Measurements from ENCODE around the gene U2AF1L4.

U2AF1L4 gene

DNA sequence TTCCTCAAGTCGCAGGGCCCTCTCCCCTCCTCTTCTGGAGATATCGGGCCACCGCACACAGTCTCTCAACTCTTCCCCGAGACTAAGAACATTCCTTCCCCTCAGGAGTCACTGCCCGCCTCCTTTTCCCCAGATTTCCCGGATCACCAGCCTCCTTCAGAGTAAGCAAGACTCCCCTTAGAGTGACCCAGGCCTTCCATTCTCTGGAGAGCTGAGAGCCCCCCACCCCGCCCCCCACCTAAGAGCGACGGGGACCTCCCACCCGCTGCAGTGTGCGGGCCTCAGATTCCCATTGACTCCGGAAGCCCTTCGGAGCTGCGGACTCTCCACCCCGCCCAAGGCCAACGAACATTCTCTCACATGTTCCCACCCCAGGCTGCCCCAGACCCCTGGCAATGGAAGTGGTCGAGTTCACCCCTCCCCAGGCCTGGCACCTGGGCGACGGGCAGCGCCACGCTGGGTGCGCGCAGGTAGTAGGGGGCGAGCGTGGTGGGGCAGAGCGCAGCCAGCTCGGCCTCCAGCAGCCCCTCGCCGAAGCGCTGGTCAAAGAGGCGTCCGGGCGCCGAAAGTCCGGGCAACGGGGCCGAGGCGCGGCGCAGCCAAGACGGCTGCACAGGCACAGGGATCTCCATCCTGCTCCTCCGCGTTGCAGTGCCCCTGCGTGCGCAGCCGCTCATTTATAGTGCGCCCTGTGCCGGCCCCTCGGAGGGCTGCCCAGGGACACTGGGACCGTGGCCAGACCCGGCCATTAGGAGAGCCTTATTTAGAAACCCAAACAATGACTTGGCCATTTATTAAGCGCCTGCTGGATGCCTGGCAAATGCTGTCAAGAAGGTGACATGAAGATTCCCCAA is 11.4 kb upstream of the U2AF1L4 start, which contains the start of gene HSPB6:
HSPB6 (minus strand) TSS at position 653 of the 854 bp plus-strand sequence; CDS start at position 632, 21 bp downstream.
- peak; percentile 55 for DNase-seq

DNA sequence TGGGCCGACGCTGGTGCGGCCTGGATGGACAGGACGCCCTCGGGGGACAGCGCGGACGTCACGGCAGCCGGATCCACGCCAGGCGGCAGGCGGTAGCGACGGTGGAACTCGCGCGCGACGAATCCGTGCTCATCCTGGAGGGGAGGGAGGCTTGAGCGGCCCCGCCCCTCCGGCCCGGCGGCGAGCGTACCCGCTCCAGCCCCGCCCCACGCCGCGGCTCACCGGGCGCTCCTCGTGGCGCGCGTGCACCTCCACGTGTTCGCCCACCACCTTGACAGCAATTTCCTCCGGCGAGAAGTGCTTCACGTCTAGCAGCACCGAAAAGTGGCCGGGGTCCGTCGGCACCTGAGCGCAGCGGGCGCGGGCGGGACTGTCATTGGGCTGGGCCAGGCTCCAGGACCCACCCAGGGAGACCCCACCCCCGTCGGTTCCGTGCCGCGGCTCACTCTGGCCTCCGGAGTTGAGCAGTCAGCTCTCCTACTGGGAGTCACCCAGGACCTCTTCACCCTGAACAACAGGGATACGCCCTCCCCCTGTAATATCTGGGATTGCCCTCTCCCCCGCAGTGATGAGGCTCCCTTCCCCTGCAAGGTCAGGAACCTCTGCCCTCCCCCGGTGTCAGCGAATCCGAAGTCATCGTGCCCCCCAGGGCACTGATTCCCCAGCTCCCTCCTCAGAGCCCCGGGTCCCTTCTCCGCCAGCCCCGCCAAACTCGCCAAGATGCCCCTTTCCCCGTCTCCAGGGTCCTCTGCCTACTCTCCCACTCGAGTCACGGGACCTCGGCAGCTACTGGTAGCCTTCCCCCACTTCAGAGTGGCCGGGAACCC is 10.5 kb upstream of the U2AF1L4 start:
- DNase-seq = peak; percentile 59

DNA sequence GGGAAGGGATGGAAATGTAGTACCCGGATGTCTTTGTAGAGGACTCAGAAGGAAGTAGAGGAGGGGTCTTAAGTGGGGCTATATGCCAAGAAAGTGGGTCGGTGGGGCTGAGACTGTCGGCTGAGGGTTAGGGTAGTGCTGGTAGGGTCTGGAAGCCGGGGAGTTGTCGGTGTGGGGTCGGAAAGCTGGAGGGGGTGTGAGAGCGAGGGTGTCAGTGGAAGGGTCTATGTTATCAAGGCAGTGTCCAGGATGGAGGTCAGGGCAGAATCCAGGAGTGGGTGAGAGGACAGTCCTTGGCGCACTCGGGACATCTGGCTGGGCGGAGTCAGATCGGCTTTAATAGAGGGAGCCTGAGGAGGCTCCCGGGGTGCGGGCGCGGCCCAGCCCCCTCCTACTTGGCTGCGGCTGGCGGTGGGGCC is 9.9 kb upstream of the U2AF1L4 start:
- DNase-seq = no peak

DNA sequence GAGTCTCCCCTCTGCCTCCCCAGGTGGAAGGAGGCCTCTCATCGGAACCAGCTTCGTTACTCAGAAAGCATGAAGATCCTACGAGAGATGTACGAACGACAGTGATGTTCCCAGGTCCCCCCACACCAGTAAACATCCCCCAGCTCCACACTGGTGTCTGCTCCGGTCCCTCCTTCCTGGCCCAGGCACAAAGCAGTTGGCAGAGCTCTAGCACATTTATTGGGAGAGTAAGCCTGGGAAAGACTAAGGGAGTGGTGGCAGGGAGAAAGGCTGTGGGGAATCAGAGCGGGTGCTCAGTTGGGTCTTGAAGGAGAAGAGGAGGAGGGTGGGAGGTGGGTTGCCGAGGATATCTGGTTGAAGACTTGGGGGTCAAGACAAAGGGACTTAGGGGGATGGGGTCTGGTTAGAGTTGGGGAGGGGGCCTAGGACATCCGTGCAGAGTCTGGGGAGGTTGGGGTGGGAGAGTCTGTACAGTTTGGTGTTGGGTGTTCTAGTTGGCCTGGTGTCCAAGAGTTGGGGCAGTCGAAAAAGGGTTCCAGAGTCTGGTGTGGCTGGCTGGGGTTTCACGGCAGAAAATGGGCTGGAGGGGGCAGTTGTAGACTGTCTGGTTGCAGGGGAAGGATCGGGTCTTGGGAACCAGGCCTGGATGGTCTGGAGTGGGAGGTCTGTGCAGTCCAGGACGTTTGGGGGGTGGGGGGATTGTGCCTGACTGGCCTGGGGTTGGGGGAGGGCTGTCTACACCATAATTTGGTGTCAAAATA is 9.3 kb upstream of the U2AF1L4 start:
- DNase-seq = no peak

DNA sequence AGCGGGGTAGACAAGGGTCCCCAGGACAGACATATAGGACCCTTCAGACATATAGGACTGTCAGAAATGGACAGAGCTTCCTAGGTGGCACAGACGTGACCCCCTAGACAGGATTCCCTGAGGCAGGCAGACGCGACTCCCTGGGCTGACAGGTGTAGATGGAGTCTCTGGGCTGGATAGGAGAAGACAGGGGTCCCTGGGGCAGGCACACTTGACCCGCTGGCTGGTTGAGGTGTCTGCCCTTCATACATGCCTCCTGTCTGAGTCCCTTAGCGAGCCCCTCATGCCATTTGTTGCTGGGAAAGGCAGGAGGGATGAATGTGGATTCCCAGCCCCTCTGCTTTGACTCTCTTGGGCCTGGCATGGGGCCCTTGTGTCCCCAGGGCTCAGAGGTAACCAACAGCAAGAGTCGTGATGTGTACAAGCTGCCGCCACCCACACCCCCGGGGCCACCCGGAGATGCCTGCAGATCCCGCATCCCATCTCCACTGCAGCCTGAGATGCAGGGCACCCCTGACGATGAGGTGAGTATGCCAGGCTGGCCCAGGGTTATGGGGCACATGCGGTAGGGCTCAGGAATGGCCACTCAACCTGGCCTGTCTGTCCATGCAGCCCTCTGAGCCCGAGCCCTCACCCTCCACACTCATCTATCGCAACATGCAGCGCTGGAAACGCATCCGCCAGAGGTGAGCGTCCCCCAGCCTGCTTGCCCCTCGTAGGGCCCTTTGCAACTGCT is 8.6 kb upstream of the U2AF1L4 start:
- no peak for DNase-seq

DNA sequence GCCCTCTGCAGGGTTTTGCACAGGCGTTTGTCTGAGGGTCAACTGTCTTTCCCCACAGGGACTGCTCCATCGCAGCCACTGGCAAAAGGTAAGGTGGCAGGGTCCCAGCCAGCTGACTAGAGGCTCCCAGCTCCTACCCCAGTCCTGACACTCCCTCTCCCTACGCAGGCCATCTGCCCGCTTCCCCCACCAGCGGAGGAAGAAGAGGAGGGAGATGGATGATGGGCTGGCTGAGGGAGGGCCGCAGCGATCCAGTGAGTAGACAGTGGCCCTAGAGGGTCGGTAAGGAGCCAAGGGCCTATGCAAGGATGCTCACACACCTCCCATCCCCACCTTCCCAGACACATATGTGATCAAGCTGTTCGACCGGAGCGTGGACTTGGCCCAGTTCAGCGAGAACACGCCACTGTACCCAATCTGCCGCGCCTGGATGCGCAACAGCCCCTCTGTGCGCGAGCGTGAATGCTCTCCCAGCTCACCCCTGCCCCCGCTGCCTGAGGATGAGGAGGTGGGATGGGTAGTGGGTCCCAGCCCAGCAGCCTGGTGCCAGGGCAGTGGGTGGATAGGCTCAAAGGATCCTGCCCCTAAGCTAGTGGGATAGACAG is 7.6 kb upstream of the U2AF1L4 start:
- no peak for DNase-seq

DNA sequence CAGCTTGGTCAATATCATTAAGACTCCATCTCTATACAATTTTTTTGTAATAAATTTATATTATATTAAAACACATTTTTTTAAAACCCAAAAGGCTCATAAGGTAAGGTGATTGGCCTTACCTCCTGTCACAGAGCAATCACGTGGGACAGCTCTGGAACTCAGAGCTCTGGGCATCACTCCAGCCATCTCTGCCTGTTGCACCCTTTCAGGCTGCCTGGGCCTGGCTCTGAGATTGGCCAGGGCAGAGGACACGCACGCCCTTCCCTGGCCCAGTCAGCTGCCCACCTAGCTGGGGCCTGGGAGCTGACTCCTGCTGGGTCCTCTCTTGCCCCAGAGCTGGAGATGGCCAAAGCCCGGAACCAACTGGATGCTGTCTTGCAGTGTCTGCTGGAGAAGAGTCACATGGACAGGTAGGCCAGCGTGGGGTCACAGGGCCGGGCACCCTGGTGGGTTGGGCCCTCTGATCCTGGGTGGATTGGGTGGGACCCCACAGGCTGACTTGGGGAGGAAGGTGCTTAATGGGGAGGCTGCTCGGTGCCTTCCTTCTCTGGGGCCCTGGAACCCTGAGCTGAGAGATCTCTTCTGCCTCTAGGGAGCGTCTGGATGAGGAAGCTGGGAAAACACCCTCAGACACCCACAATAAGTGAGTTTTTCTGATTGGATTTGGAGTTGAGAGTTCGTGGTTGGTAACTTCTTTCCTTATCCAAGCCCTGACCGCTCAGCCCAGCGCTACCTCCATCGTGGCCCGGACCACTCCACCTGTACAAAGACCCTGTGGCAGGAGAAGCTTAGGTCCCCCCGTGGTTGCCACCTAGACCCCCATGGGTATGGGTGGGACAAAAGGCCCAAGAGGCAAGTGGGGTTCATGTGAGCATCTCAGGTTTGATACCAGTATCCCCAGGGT is 6.9 kb upstream of the U2AF1L4 start:
- no peak for DNase-seq

DNA sequence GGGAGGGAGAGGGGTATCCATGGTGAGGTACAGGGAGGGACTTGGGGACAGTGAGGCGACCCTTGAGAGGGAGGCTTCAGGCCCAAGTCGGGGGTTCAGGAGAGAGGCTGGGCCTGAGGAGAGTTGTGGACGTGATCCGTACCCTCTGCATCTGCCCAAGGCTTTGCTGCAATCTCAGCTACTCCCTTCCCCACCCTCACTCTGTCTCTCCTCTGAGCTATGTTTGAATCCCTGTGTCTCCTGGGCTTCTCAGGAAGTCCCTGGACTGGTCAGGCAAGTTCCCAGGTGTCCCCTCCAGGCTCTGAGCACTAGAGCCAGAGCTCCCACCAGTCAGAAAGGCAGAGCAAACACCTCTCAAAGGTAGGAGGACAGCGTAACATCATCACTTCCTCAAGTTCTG is 4.9 kb upstream of the U2AF1L4 start:
- no peak for DNase-seq

DNA sequence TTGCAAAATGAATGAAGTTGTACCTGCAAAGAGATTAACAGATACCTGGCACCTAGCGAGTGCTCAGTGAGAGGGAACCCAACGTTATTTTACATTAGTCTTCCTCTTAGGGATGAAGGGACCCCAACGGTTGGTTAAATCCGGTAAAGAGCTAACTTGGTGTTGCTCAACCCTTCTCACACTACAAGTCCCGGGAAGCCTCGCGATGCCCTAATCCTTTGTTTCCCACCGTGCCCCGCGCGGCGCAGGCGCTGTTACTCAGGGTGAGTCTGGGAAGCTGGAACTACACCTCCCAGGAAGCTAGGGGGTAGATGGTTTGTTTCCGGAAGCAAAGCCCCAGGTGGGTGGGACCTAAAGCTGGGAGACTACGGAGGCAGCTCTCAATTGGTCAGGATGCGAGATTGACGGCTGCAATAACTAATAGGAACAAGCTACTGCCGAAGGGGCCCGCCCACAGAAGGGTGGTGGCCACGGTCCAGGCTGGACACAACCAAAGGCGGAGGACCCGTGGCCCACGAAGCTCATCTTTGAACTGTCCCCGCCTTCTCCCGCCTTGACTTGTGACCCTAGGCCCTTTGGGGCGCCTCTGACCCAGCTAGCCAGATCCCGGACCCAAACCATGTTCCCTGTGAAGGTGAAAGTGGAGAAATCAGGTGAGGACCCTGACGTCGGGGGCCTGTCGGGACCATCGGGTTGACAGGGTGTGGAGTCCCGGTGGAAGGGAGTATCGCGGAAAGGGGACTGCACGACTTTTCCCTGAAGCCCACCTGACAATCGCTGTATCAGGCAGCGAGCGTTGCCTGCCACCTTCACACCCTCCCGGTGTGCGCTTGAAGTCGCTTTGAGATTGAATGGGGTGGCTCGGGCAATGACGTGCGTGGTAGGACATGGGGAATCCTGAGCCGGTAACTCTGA is 3.1 kb upstream of the U2AF1L4 start, which contains the start of gene LIN37:
LIN37 (plus strand) TSS at position 471 of the 915 bp plus-strand sequence; CDS start at position 620, 149 bp downstream.
- DNase-seq = peak; percentile 99

DNA sequence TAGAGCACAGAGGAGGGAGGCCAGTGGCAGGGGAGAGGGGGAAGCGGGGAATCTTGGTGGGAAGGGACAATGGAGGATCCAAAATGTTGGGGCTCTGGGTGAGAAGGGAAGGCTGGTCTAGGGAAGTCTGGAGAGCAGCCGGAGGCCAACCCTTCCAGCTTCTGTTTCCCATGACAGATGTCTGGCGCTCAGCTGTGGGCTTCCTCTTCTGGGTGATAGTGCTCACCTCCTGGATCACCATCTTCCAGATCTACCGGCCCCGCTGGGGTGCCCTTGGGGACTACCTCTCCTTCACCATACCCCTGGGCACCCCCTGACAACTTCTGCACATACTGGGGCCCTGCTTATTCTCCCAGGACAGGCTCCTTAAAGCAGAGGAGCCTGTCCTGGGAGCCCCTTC is 1.3 kb upstream of the U2AF1L4 start:
- no peak for DNase-seq

DNA sequence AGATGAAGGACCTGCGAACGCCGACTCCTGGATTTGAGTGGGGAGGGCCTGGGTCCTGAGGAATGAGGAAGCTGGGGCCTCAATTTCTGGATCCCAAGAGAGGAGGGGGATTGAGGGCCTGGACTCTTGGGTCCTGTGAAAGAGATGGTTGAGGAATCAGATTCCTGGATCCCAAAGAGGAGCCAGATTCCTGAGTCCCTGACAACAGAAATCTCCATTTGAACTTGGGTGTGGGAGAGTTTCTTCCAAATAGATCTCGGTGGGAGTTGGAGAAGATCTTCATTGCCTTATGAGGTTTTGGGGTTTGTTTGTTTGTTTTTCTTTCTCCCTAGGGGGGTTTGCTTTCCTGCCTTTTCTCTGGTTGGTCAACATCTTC is 857 bp upstream of the U2AF1L4 start:
- DNase-seq = no peak

DNA sequence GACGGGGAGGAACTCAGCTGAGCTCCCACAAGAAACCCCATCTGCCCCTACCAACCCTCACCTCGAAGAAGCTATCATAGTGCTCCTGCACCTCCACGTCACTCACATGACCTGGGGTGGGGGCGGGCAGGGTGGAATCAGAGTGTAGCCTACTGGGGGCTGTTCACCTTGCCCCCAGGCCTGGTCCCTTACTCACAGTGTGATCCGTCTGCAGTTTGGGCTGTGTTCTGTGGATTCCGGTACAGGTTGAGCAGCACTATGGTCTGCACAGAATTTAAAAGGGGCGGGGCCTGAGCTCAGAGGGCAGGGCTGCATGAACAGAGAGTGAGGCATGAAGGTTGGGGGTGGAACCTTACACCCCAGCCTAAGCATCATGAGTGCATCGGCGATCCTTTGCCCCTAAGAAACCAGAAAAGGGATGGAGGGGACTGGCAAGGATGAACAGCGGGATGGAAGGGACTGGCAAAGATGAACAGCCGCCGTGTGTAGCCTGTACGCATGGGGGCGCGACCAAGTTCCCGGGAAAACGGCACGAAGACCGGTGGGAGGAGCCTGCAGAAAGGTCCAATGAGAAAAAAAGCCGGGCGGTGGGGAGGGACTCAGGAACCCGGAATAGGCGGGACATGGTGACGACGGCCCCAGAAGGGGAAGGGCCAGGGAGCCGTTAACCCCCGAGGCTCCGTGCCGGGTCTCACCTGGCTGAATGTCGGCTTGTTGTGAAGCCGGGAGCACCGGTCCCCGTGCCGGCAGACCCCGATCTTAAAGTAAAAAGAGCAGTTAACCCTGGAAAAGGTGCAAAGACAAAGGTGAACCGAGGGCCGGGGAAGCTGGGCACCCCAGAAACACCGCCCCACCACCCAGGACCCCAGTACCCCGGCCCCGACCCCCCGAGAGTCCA is 539 bp downstream of the U2AF1L4 start:
- DNase-seq = peak; percentile 95

DNA sequence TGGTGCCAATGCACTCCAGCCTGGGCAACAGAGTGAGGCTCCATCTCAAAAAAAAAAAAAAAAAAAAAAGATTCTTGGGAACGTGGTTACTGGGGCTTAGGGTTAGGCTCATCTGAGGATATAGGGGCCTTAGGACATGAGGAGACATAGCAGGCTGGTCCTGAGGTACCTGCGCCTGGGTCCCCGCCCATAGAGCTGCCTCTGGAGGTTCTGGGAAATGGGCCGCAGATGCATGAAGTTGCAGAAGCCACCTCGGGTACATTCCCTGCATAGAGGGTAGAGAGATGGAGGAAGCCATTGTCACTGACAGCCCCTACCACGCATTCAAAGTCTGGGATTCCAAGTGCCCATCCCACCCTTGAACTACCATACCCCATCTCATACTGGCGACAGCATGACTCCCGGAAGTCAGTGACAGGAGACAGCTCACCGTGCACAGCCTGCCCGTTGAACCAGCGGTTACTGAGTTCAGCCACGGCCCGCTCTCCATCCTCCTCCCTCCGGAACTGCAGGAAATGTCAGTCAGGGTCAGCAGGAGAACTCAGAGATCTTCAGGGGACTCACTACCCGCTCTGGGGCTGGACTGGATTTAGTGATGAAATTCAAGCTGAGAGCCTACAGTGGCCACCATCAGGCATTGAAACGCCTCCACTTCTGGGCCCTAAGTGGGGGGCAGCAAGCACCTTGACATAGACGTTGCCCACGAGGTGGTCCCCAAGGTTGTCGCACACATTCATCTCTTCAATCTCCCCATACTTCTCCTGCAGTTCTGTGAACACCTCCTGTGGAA is 1.4 kb downstream of the U2AF1L4 start:
- DNase-seq = no peak

DNA sequence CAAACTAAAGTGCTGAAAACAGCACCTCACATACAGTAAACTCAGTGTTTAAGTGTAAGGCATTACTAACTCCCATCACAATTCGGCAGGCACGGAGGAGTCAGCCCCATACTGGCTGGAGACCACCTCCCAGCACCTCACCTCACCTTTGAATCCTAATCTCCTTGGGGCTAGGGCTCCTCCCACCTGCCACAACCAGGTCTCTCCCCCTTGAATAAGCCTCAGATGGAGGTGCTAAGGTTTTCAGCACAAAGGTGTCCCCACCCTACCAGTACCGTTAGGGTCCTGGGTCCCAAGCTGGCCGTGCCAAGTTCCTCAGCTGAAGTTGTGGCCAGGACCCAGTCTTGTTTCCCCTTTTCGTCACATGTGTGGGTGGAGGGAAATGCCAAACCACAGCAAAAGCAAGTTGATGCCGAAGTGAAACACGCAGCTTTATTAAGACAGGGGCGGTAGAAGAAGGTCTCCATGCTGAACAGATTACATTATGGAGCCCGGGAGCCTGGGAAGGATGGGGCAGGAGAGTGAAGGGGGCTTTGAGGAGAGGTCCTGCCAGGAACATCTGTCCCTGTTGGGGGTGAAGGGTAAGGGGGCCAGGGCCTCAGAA is 3.0 kb downstream of the U2AF1L4 start, which contains the start of gene IGFLR1:
IGFLR1 (minus strand) TSS at position 332 of the 604 bp plus-strand sequence. CDS start 1,272 bp downstream, outside the sequence.
- DNase-seq = no peak

DNA sequence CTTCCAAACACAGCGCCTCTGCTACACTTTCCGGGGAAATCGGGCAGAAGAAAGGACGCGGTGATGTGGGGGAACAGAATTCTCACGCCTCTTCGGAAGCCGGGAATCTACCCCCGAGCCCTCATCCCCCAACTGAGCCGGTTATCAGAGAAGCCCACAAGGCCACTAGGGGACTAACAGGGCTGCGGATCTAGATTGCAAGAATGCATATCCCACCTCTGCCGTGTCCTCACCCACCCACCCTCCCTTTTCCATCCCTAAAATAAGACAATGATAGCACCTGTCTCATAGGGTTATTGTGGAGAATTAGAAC is 4.1 kb downstream of the U2AF1L4 start:
- DNase-seq = no peak

DNA sequence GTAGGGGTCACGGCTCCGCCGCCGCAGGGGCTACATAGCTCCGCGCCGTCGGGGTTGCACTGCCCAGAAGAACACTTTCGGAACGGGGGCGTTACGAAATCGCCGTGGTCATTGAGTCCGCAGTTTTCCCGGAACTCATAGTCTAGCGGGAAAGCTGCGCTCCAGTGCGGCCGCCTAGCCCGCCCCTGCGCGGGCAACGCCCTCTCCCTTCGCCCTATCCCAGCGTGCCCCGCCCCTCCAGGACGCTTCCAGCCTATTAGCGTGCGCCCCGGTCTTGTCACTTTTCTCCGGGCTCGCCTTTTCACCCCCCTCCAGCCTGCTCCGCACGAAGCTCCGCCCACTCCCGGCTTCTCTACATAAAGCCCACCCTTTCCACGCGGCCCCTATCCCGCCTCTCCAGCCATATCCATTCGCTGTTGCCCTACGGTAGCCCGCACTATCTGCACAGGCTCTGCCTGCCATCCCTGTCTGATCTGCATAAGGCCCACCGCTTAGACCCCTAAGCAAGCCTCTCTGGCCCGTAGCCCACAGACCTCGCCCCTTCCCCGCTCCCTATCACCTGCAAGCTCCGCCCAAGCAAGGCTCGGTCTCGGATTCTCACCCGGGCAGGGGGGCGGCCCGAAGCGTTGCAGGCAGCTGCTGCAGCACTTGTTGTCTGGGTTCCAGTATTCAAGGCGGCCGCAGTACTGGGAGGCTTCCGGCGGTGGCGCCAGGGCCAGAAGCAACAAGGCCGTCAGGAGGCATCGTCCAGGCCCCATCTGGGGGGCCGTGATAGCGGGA is 4.6 kb downstream of the U2AF1L4 start:
- DNase-seq = peak; percentile 98

DNA sequence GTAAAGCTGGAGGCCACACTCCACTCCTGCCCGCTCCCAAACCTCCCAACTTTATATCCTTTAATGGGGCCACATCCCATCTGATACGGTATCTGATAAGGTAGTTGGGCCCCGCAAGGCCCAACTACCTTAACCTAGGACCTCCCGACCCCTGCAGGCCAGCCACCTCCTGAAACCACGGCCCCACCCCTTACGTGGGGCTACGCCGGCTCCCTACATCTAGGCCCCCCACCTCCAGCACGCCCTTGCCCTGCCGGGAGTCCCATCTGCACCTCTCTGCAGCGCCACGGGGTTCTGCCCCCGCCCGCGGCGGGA is 5.2 kb downstream of the U2AF1L4 start:
- no peak for DNase-seq

Data from retina (tissue), 1 donor.